ENCODE measurements around the gene KRT4. TPM values are rescaled to one million over a fixed set of nuclear protein-coding genes. Genes with fewer than 3 reads are reported as not detected.

The KRT4 gene
- total and polyA plus RNA-seq, 2 donors (not counting 3 experiments of a cell fraction or from before 2014, with no cell fraction given) = not detected

- H4K20me1 ChIP-seq (replicated peaks; ENCODE audit: control insufficient read depth, extremely low read depth, insufficient read depth, low read length) = no peaks in the 10 kb centered on the region
- DNase-seq (ENCODE audit: low read depth, low spot score) = no peak
- H3K27me3 ChIP-seq (ENCODE audit: control insufficient read depth in 2 of 2, insufficient read depth in 2 of 2, low read length in 2 of 2) = peaks cover 4 to 5% of the 10 kb centered on the region in 2 experiments
- H3K27ac ChIP-seq (ENCODE audit: insufficient read depth, low read depth, low read length) = no peak overlapping the region
- no TSS peak for BruUV-seq (replicated peaks)
- ChIA-PET CTCF (no interaction called here), POLR2A (no interaction called here)
- H3K9me3 ChIP-seq (replicated peaks; ENCODE audit: control insufficient read depth, insufficient read depth, low read length) = no peaks in the 10 kb centered on the region
- H3K4me1 ChIP-seq (ENCODE audit: control insufficient read depth, extremely low read depth, insufficient read depth, low read length) = no peaks in the 10 kb centered on the region
- no peaks in the 10 kb centered on the region for H3K36me3 ChIP-seq (ENCODE audit: control insufficient read depth in 2 of 2, extremely low read depth in 1 of 2, insufficient read depth in 2 of 2, low read length in 2 of 2)
- H3K4me3 ChIP-seq (replicated peaks in 1 of 3; ENCODE audit: insufficient read depth in 1 of 3, low read depth in 1 of 3, low read length in 3 of 3) = no peak overlapping the region
- intact Hi-C loops (cut with micrococcal nuclease) = no loop called here
- H3K9me1 ChIP-seq (replicated peaks; ENCODE audit: control insufficient read depth, extremely low read depth, insufficient read depth, low read length) = no peaks in the 10 kb centered on the region
- dilution Hi-C loops (cut with MboI; ENCODE audit: extremely low pct_ligation_motif_present, low sequenced_read_pairs) = no loop called here
- no peak for FAIRE-seq
- no peak overlapping the region for H3K9ac ChIP-seq (replicated peaks; ENCODE audit: extremely low read depth, insufficient read depth, low read length)
- H3K4me2 ChIP-seq (ENCODE audit: insufficient read depth, low read length) = no peak overlapping the region
- TF ChIP-seq FOS (IDR thresholded peaks at IDR 0.05; ENCODE audit: borderline replicate concordance, insufficient read depth, low read length) = no peak
- TF ChIP-seq POLR2A (IDR thresholded peaks at IDR 0.05; ENCODE audit: low read depth, low read length) = no peak
- no peak overlapping the region for H2AFZ ChIP-seq (ENCODE audit: low read depth, low read length)
- no peaks in the 10 kb centered on the region for H3K79me2 ChIP-seq (ENCODE audit: control insufficient read depth, insufficient read depth, low read length)
These were observed 33.6 kb upstream of the KRT4 start for GRCh38 chr12:52847335-52848102.

GRCh38 chr12:52846356-52846970 lies 32.5 kb upstream of the KRT4 start:
- DNase-seq (ENCODE audit: low read depth, low spot score) (no peak), FAIRE-seq (no peak)
- no peaks in the 10 kb centered on the region for H3K79me2 ChIP-seq (ENCODE audit: control insufficient read depth, insufficient read depth, low read length)
- intact Hi-C loops (cut with micrococcal nuclease) (no loop called here), dilution Hi-C loops (cut with MboI; ENCODE audit: extremely low pct_ligation_motif_present, low sequenced_read_pairs) (no loop called here)
- H3K27me3 ChIP-seq (ENCODE audit: control insufficient read depth in 2 of 2, insufficient read depth in 2 of 2, low read length in 2 of 2) = peaks cover under 1 to 3% of the 10 kb centered on the region in 2 experiments
- no peak overlapping the region for H3K27ac ChIP-seq (ENCODE audit: insufficient read depth, low read depth, low read length)
- TF ChIP-seq POLR2AphosphoS5 (IDR thresholded peaks at IDR 0.05; ENCODE audit: insufficient read depth, low read depth, low read length) = no peak
- no peak for TF ChIP-seq MYC (IDR thresholded peaks at IDR 0.05; ENCODE audit: low read depth, low read length)
- TF ChIP-seq GATA2 (IDR thresholded peaks at IDR 0.05; ENCODE audit: insufficient read depth, insufficient read length, low read depth, low read length) = no peak
- TF ChIP-seq JUN (IDR thresholded peaks at IDR 0.05; ENCODE audit: borderline replicate concordance, insufficient read depth, insufficient read length, low read depth) = no peak
- TF ChIP-seq MAX (IDR thresholded peaks at IDR 0.05; ENCODE audit: insufficient read depth, insufficient read length) = no peak
- no peak overlapping the region for H2AFZ ChIP-seq (ENCODE audit: low read depth, low read length)
- no TSS peak for BruUV-seq (replicated peaks)
- no peaks in the 10 kb centered on the region for H4K20me1 ChIP-seq (replicated peaks; ENCODE audit: control insufficient read depth, extremely low read depth, insufficient read depth, low read length)
- no peak overlapping the region for H3K4me3 ChIP-seq (replicated peaks in 1 of 3; ENCODE audit: insufficient read depth in 1 of 3, low read depth in 1 of 3, low read length in 3 of 3)
- H3K9ac ChIP-seq (replicated peaks; ENCODE audit: extremely low read depth, insufficient read depth, low read length) = no peak overlapping the region
- no peaks in the 10 kb centered on the region for H3K4me1 ChIP-seq (ENCODE audit: control insufficient read depth, extremely low read depth, insufficient read depth, low read length)
- no peaks in the 10 kb centered on the region for H3K9me1 ChIP-seq (replicated peaks; ENCODE audit: control insufficient read depth, extremely low read depth, insufficient read depth, low read length)
- no peaks in the 10 kb centered on the region for H3K36me3 ChIP-seq (ENCODE audit: control insufficient read depth in 2 of 2, extremely low read depth in 1 of 2, insufficient read depth in 2 of 2, low read length in 2 of 2)
- CTCF ChIA-PET = interaction anchor here (1.0 kb wide), 1 partner anchor 19 kb away, joined by 3 read pairs; no protein-coding TSS in a partner anchor
- no peak overlapping the region for H3K4me2 ChIP-seq (ENCODE audit: insufficient read depth, low read length)
- POLR2A ChIA-PET = no interaction called here
- H3K9me3 ChIP-seq (replicated peaks; ENCODE audit: control insufficient read depth, insufficient read depth, low read length) = no peaks in the 10 kb centered on the region
